Esophagus (tissue), 2 donors: ENCODE data around the gene ZCCHC13. TPM values are rescaled to one million over a fixed set of nuclear protein-coding genes. Genes with fewer than 3 reads are reported as not detected.

ENCODE experiments used
- H3K27ac ChIP-seq, 2 donors: one replicate each; pipeline ENCODE4 v1.5.1; 2013; ENCODE audit warnings: low read depth in 2 of 2, mild to moderate bottlenecking in 2 of 2, inconsistent platforms in 1 of 2, low read length in 1 of 2, moderate library complexity in 1 of 2
- H3K27me3 ChIP-seq, 2 donors: one replicate each; pipeline ENCODE4 v1.6.1; 2013; ENCODE audit warnings: low read length in 2 of 2, control low read depth in 1 of 2, mild to moderate bottlenecking in 1 of 2; ENCODE audit not compliant: insufficient read depth in 2 of 2, control insufficient read depth in 1 of 2
- H3K36me3 ChIP-seq, 2 donors: one replicate each; pipeline ENCODE4 v1.6.1; 2013; ENCODE audit warnings: low read length in 1 of 2; ENCODE audit not compliant: control insufficient read depth in 2 of 2, insufficient read depth in 2 of 2
- H3K4me1 ChIP-seq, 2 donors: one replicate each; pipeline ENCODE4 v1.6.1; 2013; ENCODE audit warnings: low read length in 1 of 2; ENCODE audit not compliant: control insufficient read depth in 2 of 2, insufficient read depth in 2 of 2
- H3K4me3 ChIP-seq, 2 donors: one replicate each; pipeline ENCODE4 v1.5.1; 2013; ENCODE audit warnings: low read length in 2 of 2, mild to moderate bottlenecking in 2 of 2, low read depth in 1 of 2, moderate library complexity in 1 of 2
- H3K9me3 ChIP-seq, 2 donors: one replicate each; pipeline ENCODE4 v1.6.1; 2013; ENCODE audit warnings: mild to moderate bottlenecking in 2 of 2, low read depth in 1 of 2, low read length in 1 of 2, moderate library complexity in 1 of 2; ENCODE audit not compliant: control insufficient read depth in 2 of 2, insufficient read depth in 1 of 2
- WGBS, 2 donors: extraction: QIAGEN DNeasy Blood & Tissue Kit; methylation state at CpG; one replicate each; pipeline ENCODE4 v1.1.7; 2013; 5-methylcytosine and 5-hydroxymethylcytosine counted together
- polyA plus RNA-seq, 2 donors: library from polyadenylated mRNA; stranded (reverse); fragments of 200-250 nt; gene quantifications; one replicate each; pipeline ENCODE4 v1.2.3, GENCODE V29; 2013
- donor health status: healthy with polysubstance abuse.
- donor health status: Bipolar disorder and iron deficiency.

Gene ZCCHC13
- polyA plus RNA-seq, 2 donors, result not detected

DNA sequence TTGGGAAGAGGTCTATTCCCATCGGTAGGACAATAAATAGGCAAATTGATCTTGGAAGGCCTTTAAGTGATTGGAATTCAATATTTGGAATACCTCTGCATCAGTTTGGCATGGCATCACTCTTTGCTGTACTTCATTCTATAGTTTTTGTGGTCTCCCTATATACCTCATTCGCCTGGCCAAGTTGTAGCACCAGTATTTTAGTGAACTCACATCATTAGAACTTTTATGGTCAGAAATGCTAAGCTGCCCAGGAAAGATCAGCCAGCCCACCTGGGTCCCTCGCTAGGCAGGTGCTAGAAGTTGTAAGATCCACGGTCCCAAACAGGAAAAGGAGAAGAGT lies 40.3 kb downstream of the ZCCHC13 start:
- Histone ChIP-seq H3K9me3 (no peaks in the 10 kb centered on the region), H3K4me3 (no peak overlapping the region), H3K36me3 (no peaks in the 10 kb centered on the region), H3K27me3 (peaks cover 0 to 5% of the 10 kb centered on the region in 2 donors), H3K27ac (no peak overlapping the region), H3K4me1 (no peaks in the 10 kb centered on the region)
- WGBS, 2 donors, result 65 to 67% methylated on average over 4 of the region's 4 CpGs

DNA sequence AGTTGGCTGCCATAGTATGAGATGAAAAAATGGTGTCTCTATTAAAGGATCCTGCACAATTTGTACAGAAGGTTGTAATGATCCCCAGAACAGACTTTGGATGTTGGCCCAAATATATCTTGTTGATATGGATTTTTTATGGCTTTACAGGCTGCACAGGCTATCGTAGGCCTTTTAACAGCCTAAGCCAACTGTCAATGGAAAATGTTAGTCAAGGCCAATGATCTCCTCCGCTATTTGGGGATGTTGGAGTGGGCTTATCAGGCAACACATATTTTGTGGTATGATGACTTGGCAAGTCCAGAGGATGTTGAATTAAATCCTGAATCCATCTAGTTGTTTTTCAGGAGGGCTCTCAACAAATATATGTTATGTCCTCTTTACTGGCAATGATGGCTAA lies 42.1 kb downstream of the ZCCHC13 start:
- no peaks in the 10 kb centered on the region for H3K4me1 ChIP-seq
- 69 to 79% methylated on average over 2 of the region's 2 CpGs for WGBS, 2 donors
- H3K9me3 ChIP-seq, result no peaks in the 10 kb centered on the region
- H3K4me3 ChIP-seq, result no peak overlapping the region
- no peaks in the 10 kb centered on the region for H3K27me3 ChIP-seq
- no peaks in the 10 kb centered on the region for H3K36me3 ChIP-seq
- H3K27ac ChIP-seq, result no peak overlapping the region

DNA sequence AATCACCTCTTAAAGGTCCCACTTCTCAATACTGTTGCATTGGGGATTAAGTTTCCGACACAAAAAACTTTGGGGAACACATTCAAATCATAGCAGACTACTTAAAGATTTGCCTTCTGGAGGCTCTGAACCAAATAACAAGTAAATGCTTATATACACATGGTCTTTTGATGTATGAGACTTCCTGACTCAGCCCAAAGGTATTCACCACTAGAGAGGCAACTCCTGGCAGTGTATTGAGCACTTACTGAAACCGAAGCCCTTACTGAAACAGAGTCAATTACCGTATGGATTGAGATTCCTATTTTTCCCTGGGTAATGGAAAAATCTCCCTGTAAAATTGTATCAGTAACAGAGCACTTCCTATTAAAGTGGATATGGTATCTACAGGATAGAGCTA lies 45.4 kb downstream of the ZCCHC13 start:
- Histone ChIP-seq H3K4me3 (no peak overlapping the region), H3K27ac (no peak overlapping the region), H3K36me3 (no peaks in the 10 kb centered on the region), H3K4me1 (no peaks in the 10 kb centered on the region), H3K27me3 (no peaks in the 10 kb centered on the region), H3K9me3 (no peaks in the 10 kb centered on the region)
- WGBS, 2 donors, result 29 to 49% methylated on average over 3 of the region's 3 CpGs

DNA sequence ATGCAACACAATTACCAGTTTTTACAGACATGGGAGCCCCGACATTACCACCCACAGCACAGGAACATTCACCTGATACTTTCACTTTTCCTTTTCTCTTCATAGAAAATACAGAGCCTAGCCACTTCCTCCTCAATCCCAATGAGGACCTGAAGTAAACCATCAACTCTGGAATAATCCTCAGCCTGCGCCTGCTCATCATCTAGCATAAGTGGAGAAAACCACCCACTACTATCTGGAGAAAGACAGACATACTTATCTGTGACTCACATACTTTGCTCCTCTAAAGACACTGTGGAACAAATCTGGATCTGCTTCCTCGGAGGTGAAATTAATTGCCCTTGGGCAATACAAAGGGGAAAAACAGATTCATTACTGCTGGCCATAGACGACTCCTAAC lies 47.8 kb downstream of the ZCCHC13 start:
- 52 to 68% methylated on average over 4 of the region's 4 CpGs for WGBS, 2 donors
- Histone ChIP-seq H3K27ac (no peak overlapping the region), H3K4me3 (no peak overlapping the region), H3K27me3 (no peaks in the 10 kb centered on the region), H3K4me1 (no peaks in the 10 kb centered on the region), H3K36me3 (no peaks in the 10 kb centered on the region), H3K9me3 (no peaks in the 10 kb centered on the region)

DNA sequence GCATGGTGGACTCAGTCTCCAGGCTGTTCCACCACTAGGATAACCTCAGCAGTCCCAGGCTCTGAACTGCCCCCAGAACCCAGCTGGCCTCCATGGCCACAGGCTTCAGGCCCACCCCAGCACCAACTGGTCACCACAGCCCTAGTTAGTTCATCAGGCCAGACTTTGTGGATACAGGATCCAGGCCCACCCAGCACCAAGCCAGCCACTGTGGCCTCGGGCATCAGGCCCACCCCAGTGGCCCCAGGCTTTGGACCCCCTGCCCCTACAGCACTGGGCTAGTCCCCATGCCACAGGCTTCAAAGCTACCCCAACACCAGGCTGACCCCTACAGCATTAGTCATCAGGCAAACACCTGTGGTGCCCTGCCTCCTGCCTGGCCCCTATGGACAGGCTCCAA lies 50.0 kb downstream of the ZCCHC13 start:
- Histone ChIP-seq H3K36me3 (no peaks in the 10 kb centered on the region), H3K4me3 (no peak overlapping the region), H3K4me1 (no peaks in the 10 kb centered on the region), H3K27me3 (no peaks in the 10 kb centered on the region), H3K27ac (no peak overlapping the region), H3K9me3 (no peaks in the 10 kb centered on the region)
- 30 to 71% methylated on average over 1 of the region's 1 CpG for WGBS, 2 donors

Other genes with a start within 250 kb of the ZCCHC13 start
- gene SLC16A2, start 117.3 kb downstream of the ZCCHC13 start, polyA plus RNA-seq, result 1 to 10 TPM; 2.4 TPM